K562 (cell line): ENCODE results near the gene MAMDC4. TPM values are rescaled to one million over a fixed set of nuclear protein-coding genes. Genes with fewer than 3 reads are reported as not detected.
A peak's percentile ranks its signal among the peaks of the same experiment; 100 is the strongest.

Experiments used
- BACH1 ChIP-seq: fragments of 200-800 bp; sonication (Bioruptor generic); IDR thresholded peaks from 2 replicates; pipeline ENCODE4 v1.6.1; 2016; ENCODE audit warnings: missing genetic modification characterization, missing compliant biosample characterization
- BRF1 ChIP-seq: IDR thresholded peaks from 3 replicates; pipeline ENCODE4 v1.6.1; 2011; ENCODE audit warnings: borderline replicate concordance, mild to moderate bottlenecking; ENCODE audit not compliant: insufficient read length; ENCODE audit errors: extremely low read depth
- CBFA2T2 ChIP-seq: fragments of 450-650 bp; conservative IDR thresholded peaks from 2 replicates; pipeline ENCODE4 v1.6.1; 2017; ENCODE audit warnings: mild to moderate bottlenecking
- DNMT1 ChIP-seq: fragments of 450-650 bp; IDR thresholded peaks from 2 replicates; pipeline ENCODE4 v1.6.1; 2016; ENCODE audit warnings: antibody characterized with exemption, mild to moderate bottlenecking
- DPF2 ChIP-seq: fragments of 450-650 bp; IDR thresholded peaks from 2 replicates; pipeline ENCODE4 v1.6.1; 2016
- GTF2F1 ChIP-seq: IDR thresholded peaks from 2 replicates; pipeline ENCODE4 v1.6.1; 2011; ENCODE audit warnings: low read depth, low read length, improper control_type of control experiment
- HMGXB4 ChIP-seq: sonication (generic); formaldehyde crosslinking; IDR thresholded peaks from 2 replicates; pipeline ENCODE4 v1.8.1; 2023; ENCODE audit warnings: mild to moderate bottlenecking, missing genetic modification reagents
- JUN ChIP-seq, 2 experiments: sonication (generic) in 1 of 2; formaldehyde crosslinking in 1 of 2; IDR thresholded peaks; 2 replicates each; pipeline versions ENCODE4 v1.6.1 to v1.8.0; 2012 to 2022; ENCODE audit warnings: borderline replicate concordance in 2 of 2, mild to moderate bottlenecking in 2 of 2, improper control_type of control experiment in 1 of 2, low read depth in 1 of 2, low read length in 1 of 2, missing genetic modification reagents in 1 of 2
- KAT7 ChIP-seq: sonication (generic); formaldehyde crosslinking; IDR thresholded peaks from 2 replicates; pipeline ENCODE4 v1.8.0; 2022; ENCODE audit warnings: missing genetic modification reagents, mild to moderate bottlenecking, borderline replicate concordance
- MXI1 ChIP-seq: IDR thresholded peaks from 2 replicates; pipeline ENCODE4 v1.6.1; 2011; ENCODE audit warnings: low read depth, mild to moderate bottlenecking, improper control_type of control experiment, low read length
- NR1H2 ChIP-seq: sonication (generic); formaldehyde crosslinking; IDR thresholded peaks from 2 replicates; pipeline ENCODE4 v1.4.0; 2020; ENCODE audit warnings: mild to moderate bottlenecking, missing genetic modification reagents
- PHF20 ChIP-seq: fragments of 450-650 bp; IDR thresholded peaks from 2 replicates; pipeline ENCODE4 v1.6.1; 2018; ENCODE audit not compliant: partially characterized antibody
- PYGO2 ChIP-seq: fragments of 450-650 bp; IDR thresholded peaks from 2 replicates; pipeline ENCODE4 v1.6.1; 2016; ENCODE audit warnings: mild to moderate bottlenecking, missing genetic modification characterization, moderate library complexity, missing compliant biosample characterization
- RHOXF2B ChIP-seq: fragments of 250-450 bp; sonication (Bioruptor Pico); conservative IDR thresholded peaks from 2 replicates; pipeline ENCODE4 v1.5.1; 2021
- SETDB1 ChIP-seq: IDR thresholded peaks from one replicate; pipeline ENCODE4 v1.6.1; 2012; ENCODE audit warnings: low read length, control low read depth, inconsistent platforms
- SP2 ChIP-seq: IDR thresholded peaks from 2 replicates; pipeline ENCODE4 v1.6.1; 2011; ENCODE audit warnings: mild to moderate bottlenecking, low read depth, low read length, moderate library complexity; ENCODE audit not compliant: poor library complexity, severe bottlenecking; ENCODE audit errors: extremely low read depth
- ZBTB17 ChIP-seq: fragments of 450-650 bp; formaldehyde crosslinking; IDR thresholded peaks from 2 replicates; pipeline ENCODE4 v1.4.0; 2020; ENCODE audit warnings: mild to moderate bottlenecking
- ZMIZ1 ChIP-seq, 2 experiments: fragments of 150-350 bp in 1 of 2; IDR thresholded peaks; 2 replicates each; pipeline ENCODE4 v1.6.1; 2012 to 2016; ENCODE audit warnings: low read depth in 2 of 2, low read length in 2 of 2, mild to moderate bottlenecking in 1 of 2, moderate library complexity in 1 of 2
- ZNF212 ChIP-seq: fragments of 450-650 bp; formaldehyde crosslinking; IDR thresholded peaks from 2 replicates; pipeline ENCODE4 v1.4.0; 2020; ENCODE audit warnings: mild to moderate bottlenecking
- ZNF282 ChIP-seq: sonication (generic); formaldehyde crosslinking; IDR thresholded peaks from 2 replicates; pipeline ENCODE4 v1.8.1; 2023; ENCODE audit warnings: missing genetic modification reagents
- ZNF316 ChIP-seq: fragments of 450-650 bp; IDR thresholded peaks from 2 replicates; pipeline ENCODE4 v1.6.1; 2016
- ZNF444 ChIP-seq: fragments of 250-450 bp; sonication (Bioruptor Pico); IDR thresholded peaks from 2 replicates; pipeline ENCODE4 v1.4.0; 2020; ENCODE audit warnings: mild to moderate bottlenecking, moderate library complexity
- ZNF561 ChIP-seq: fragments of 450-650 bp; formaldehyde crosslinking; conservative IDR thresholded peaks from 2 replicates; pipeline ENCODE4 v1.4.0; 2020; ENCODE audit warnings: mild to moderate bottlenecking, moderate library complexity
- polyA plus RNA-seq, 8 experiments: library from polyadenylated mRNA; depleted of rRNA in 4 of 8; stranded (reverse) in 5 of 8; unstranded in 3 of 8; fragments of >200 nt; fragmentation: Nextera tagmentation in 2 of 8; fragmentation: Illumina TruSeq in 1 of 8; extraction: Ambion mirVana in 2 of 8; extraction: Trizol in 1 of 8; gene quantifications; 2 replicates each; pipeline versions ENCODE4 v1.2.1 to v1.2.3, GENCODE V29; 2011 to 2014; ENCODE audit warnings: inconsistent platforms in 1 of 8, missing spikeins in 1 of 8
- total RNA-seq, 7 experiments: library from RNA; depleted of rRNA in 6 of 7; stranded (reverse); fragments of >200 nt in 6 of 7; fragmentation: Illumina TruSeq in 2 of 7; extraction: Trizol in 2 of 7; gene quantifications; 2 replicates each; pipeline versions ENCODE4 v1.2.1 to v1.2.3, GENCODE V29; 2011 to 2021; ENCODE audit warnings: low replicate concordance in 1 of 7

Gene MAMDC4
- total and polyA plus RNA-seq, 9 of the 15 experiments (the other 6 are each of a cell fraction or from before 2014, with no cell fraction given): 0.03 to 10.8 (median 1.5) TPM

GRCh38 chr9:136807281-136808074, 44.7 kb upstream of the MAMDC4 start, which contains the start of gene RABL6 (continued):
- no peak for TF ChIP-seq ZNF561 (CRISPR knock-in tag)
- no peak for TF ChIP-seq BRF1
- no peak for TF ChIP-seq JUN (IDR thresholded peaks at IDR 0.05; ENCODE audit: borderline replicate concordance, low read depth, low read length)
- TF ChIP-seq JUN (CRISPR knock-in tag; IDR thresholded peaks at IDR 0.05; ENCODE audit: borderline replicate concordance): no peak
- TF ChIP-seq ZNF316: peak; percentile 82
- no peak for TF ChIP-seq SP2
- no peak for TF ChIP-seq PYGO2
- no peak for TF ChIP-seq BACH1 (tag)
- TF ChIP-seq GTF2F1: no peak
- TF ChIP-seq ZNF212 (CRISPR knock-in tag): no peak
- TF ChIP-seq DPF2: no peak
- no peak for TF ChIP-seq RHOXF2B (CRISPR knock-in tag)
- TF ChIP-seq ZMIZ1 (IDR thresholded peaks at IDR 0.05; ENCODE audit: low read depth in 2 of 2, low read length in 2 of 2): no peak
- TF ChIP-seq CBFA2T2: no peak
- no peak for TF ChIP-seq ZBTB17 (CRISPR knock-in tag)
- TF ChIP-seq MXI1: no peak
- 0 out of 2 replicates have a peak, but pooled peaks have one; percentile 19 for TF ChIP-seq KAT7 (CRISPR knock-in tag)
- TF ChIP-seq DNMT1: no peak
- peak; percentile 73; the same call in 1 of the 2 replicates for TF ChIP-seq HMGXB4 (CRISPR knock-in tag)
- TF ChIP-seq NR1H2 (CRISPR knock-in tag): no peak
- TF ChIP-seq SETDB1: no peak
- TF ChIP-seq PHF20: peak; percentile 62
- TF ChIP-seq ZNF282: no peak
- no peak for TF ChIP-seq ZNF444 (CRISPR knock-in tag)
